Ovary (tissue), 3 donors: Measurements from ENCODE around the gene CELA2A.
"Not testable (repeated sequence)": the region's sequence is repeated elsewhere in the genome, so short reads cannot be mapped to it uniquely, and the experiment has no call there.

Experiments used
- CTCF ChIP-seq, 3 donors: fragments of 450-650 bp in 2 of 3; fragments of 200-600 bp in 1 of 3; IDR thresholded peaks; one replicate each; pipeline versions ENCODE4 v1.5.1 to v1.8.0; 2016 to 2022; ENCODE audit warnings: antibody characterized with exemption in 3 of 3, mild to moderate bottlenecking in 1 of 3
- EP300 ChIP-seq: sonication (generic); formaldehyde crosslinking; IDR thresholded peaks from one replicate; pipeline ENCODE4 v1.6.1; 2017; ENCODE audit warnings: antibody characterized with exemption
- POLR2A ChIP-seq: fragments of 450-650 bp; IDR thresholded peaks from one replicate; pipeline ENCODE4 v1.6.1; 2017; ENCODE audit warnings: antibody characterized with exemption, mild to moderate bottlenecking, moderate library complexity
- donor health status: DM: no; HTN: no; CAD: no.

- TF ChIP-seq CTCF (IDR thresholded peaks at IDR 0.05); POLR2A; EP300: not testable (repeated sequence)
Measured at GRCh38 chr1:15463064-15463800, 6.7 kb downstream of the CELA2A start.
